Transverse colon (tissue), 4 donors: ENCODE results near the gene ENKUR. TPM values are rescaled to one million over a fixed set of nuclear protein-coding genes. Genes with fewer than 3 reads are reported as not detected.

Source experiments
- DNase-seq: peaks from one replicate; pipeline ENCODE4 v3.0.0-alpha.2; 2019
- H3K27ac ChIP-seq, 4 donors: fragments of 200-600 bp; sonication (generic); 2 replicates each; pipeline ENCODE4 v1.5.1; 2016 to 2018; ENCODE audit warnings: inconsistent platforms in 4 of 4
- H3K27me3 ChIP-seq: fragments of 200-600 bp; sonication (generic); 2 replicates; pipeline ENCODE4 v1.5.1; 2017; ENCODE audit warnings: inconsistent platforms
- H3K36me3 ChIP-seq, 4 donors: fragments of 200-600 bp; sonication (generic); 2 replicates each; pipeline ENCODE4 v1.5.1; 2017 to 2019; ENCODE audit warnings: inconsistent platforms in 4 of 4
- H3K4me1 ChIP-seq, 4 donors: fragments of 200-600 bp; sonication (generic); 2 replicates each; pipeline ENCODE4 v1.5.1; 2017 to 2020; ENCODE audit warnings: inconsistent platforms in 4 of 4
- H3K4me3 ChIP-seq, 4 donors: fragments of 200-600 bp; sonication (generic); 1 replicate in 1 of 4; 2 replicates in 3 of 4; pipeline versions ENCODE4 v1.5.1 to v1.6.1; 2017 to 2019; ENCODE audit warnings: inconsistent platforms in 4 of 4
- H3K9me3 ChIP-seq, 2 donors: fragments of 200-600 bp; sonication (generic); 2 replicates each; pipeline ENCODE4 v1.5.1; 2017 to 2019; ENCODE audit warnings: inconsistent platforms in 2 of 2
- CTCF ChIP-seq, 5 experiments: fragments of 200-600 bp in 3 of 5; fragments of 450-650 bp in 2 of 5; sonication (generic) in 3 of 5; IDR thresholded peaks; 1 replicate in 2 of 5; 2 replicates in 3 of 5; pipeline ENCODE4 v1.5.1; 2016 to 2017; ENCODE audit warnings: antibody characterized with exemption in 5 of 5, inconsistent platforms in 3 of 5, mild to moderate bottlenecking in 2 of 5, moderate library complexity in 1 of 5
- EP300 ChIP-seq: sonication (generic); formaldehyde crosslinking; IDR thresholded peaks from one replicate; pipeline ENCODE4 v1.6.1; 2017; ENCODE audit warnings: antibody characterized with exemption, low read depth
- POLR2A ChIP-seq: fragments of 450-650 bp; IDR thresholded peaks from one replicate; pipeline ENCODE4 v1.6.1; 2016; ENCODE audit warnings: antibody characterized with exemption, mild to moderate bottlenecking, moderate library complexity
- POLR2AphosphoS5 ChIP-seq, 3 donors: sonication (generic); formaldehyde crosslinking; IDR thresholded peaks; one replicate each; pipeline ENCODE4 v1.6.1; 2016; ENCODE audit warnings: antibody characterized with exemption in 3 of 3
- WGBS, 2 donors: methylation state at CpG; one replicate each; pipeline ENCODE4 v1.1.5; 2018; ENCODE audit warnings: low coverage in 1 of 2; 5-methylcytosine and 5-hydroxymethylcytosine counted together
- in situ Hi-C, 4 donors: fragments of 200-750 bp; cut with MboI; loops; one replicate each; pipeline versions ENCODE4 v1.15.0 to v1.15.1; 2017; ENCODE audit warnings: low sequenced_read_pairs in 3 of 4, low pct_ligation_motif_present in 1 of 4, low pct_unique_long_range_greater_than_20kb in 1 of 4
- intact Hi-C: fragments of 100-400 bp; cut with DNase I; formaldehyde crosslinking; loops from one replicate; pipeline ENCODE4 v1.15.1; 2023; ENCODE audit warnings: low total_unique reads
- total RNA-seq, 4 donors: library from RNA; depleted of rRNA; stranded (reverse); fragments of >200 nt; gene quantifications; one replicate each; pipeline ENCODE4 v1.1.0, GENCODE V29; 2016

Gene ENKUR
- total RNA-seq, 4 donors from 2014 or later: 1.1 TPM; not detected in 3

GRCh38 chr10:25048450-25048849, 32.5 kb upstream of the ENKUR start:
- no peak for TF ChIP-seq EP300
- intact Hi-C loops (no loop called here), in situ Hi-C loops (no loop called here)
- peaks cover 0 to 20% (median 8%) of the 10 kb centered on the region in 4 donors for H3K4me1 ChIP-seq
- H3K36me3 ChIP-seq: no peaks in the 10 kb centered on the region
- no peaks in the 10 kb centered on the region for H3K9me3 ChIP-seq
- H3K27ac ChIP-seq: peak overlapping the region in 1 of 4 donors; percentile 22
- DNase-seq: peak; percentile 42
- no peak overlapping the region for H3K4me3 ChIP-seq
- 61 to 80% methylated on average over 4 to 5 of the region's 5 CpGs for WGBS, 2 donors
- no peaks in the 10 kb centered on the region for H3K27me3 ChIP-seq

DNA sequence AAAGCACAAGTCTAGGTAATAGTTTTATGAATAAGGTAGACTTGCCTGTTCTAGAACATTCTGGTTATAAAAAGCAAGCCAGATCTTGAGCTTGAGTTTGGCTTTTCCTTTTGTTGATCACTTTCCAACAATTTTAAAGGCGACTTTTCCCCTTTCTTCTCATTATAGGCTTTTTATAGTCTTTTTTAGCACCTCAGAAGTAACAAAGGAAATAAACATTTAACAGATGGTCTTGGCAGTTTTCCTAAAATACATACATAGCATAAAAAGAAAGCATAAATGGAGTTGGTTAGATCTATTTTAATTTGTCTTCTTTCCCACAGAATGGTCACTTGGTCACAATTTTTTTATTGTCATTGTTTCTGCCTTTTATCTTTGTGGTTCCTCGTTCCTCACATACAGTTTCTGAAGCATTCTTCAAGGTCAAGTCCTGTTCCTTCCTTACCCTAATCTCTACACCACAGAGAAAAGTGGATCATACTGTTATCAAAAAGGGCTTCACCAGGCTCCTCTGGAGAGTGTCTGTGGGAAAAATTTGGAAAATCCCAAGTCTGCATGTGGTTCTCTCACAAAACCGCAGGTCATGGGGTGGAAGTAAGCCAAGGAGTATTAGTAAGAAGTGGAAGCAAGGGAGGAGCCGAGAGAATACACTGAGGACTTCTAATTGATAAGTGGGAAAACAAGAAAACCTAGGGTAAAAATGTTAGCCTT, 31.8 kb upstream of the ENKUR start:
- H3K4me1 ChIP-seq: peaks cover 0 to 20% (median 8%) of the 10 kb centered on the region in 4 donors
- TF ChIP-seq EP300 (no peak), POLR2AphosphoS5 (IDR thresholded peaks at IDR 0.05) (no peak), POLR2A (no peak), CTCF (IDR thresholded peaks at IDR 0.05) (no peak)
- H3K4me3 ChIP-seq: no peak overlapping the region
- no peak overlapping the region for H3K27ac ChIP-seq
- no peak for DNase-seq
- 25 to 41% methylated on average over 3 to 4 of the region's 4 CpGs for WGBS, 2 donors
- intact Hi-C loops (no loop called here), in situ Hi-C loops (no loop called here)
- H3K27me3 ChIP-seq: no peaks in the 10 kb centered on the region
- H3K36me3 ChIP-seq: no peaks in the 10 kb centered on the region
- no peaks in the 10 kb centered on the region for H3K9me3 ChIP-seq

DNA sequence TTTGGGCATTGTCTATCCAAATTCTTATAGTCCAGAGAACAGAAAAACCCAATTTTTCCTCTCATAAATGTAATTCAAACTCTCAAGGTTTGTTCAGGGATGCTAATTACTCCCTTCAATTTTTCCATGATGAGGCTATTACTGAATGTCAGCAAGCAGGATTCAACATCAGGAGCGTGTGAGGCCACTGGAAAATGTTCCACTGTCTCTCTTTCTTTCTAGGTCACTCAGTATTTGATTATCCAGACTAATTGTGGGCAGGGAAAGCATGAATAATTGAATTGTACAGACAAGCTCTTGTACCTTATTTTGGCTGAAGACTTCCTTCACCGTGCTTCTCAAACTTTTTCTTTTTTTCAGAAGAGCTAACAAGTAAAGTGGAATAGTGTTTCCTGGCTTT, 31.1 kb upstream of the ENKUR start:
- Histone ChIP-seq H3K4me3 (no peak overlapping the region), H3K4me1 (peaks cover 0 to 20% (median 8%) of the 10 kb centered on the region in 4 donors), H3K36me3 (no peaks in the 10 kb centered on the region), H3K27me3 (no peaks in the 10 kb centered on the region), H3K27ac (no peak overlapping the region), H3K9me3 (no peaks in the 10 kb centered on the region)
- no peak for DNase-seq
- TF ChIP-seq POLR2AphosphoS5 (IDR thresholded peaks at IDR 0.05) (no peak), CTCF (IDR thresholded peaks at IDR 0.05) (no peak), POLR2A (no peak), EP300 (no peak)
- in situ Hi-C loops (no loop called here), intact Hi-C loops (no loop called here)
- WGBS, 2 donors: 59 to 73% methylated on average over 2 of the region's 2 CpGs

- TF ChIP-seq CTCF (IDR thresholded peaks at IDR 0.05): no peak
- no peak for TF ChIP-seq EP300
- TF ChIP-seq POLR2AphosphoS5 (IDR thresholded peaks at IDR 0.05): no peak
- TF ChIP-seq POLR2A: no peak
- Histone ChIP-seq H3K27ac (no peak overlapping the region), H3K27me3 (no peaks in the 10 kb centered on the region), H3K36me3 (no peaks in the 10 kb centered on the region), H3K4me3 (no peak overlapping the region), H3K4me1 (peaks cover 0 to 20% (median 8%) of the 10 kb centered on the region in 4 donors), H3K9me3 (no peaks in the 10 kb centered on the region)
- DNase-seq: no peak
- intact Hi-C loops: no loop called here
- in situ Hi-C loops: no loop called here
- 86 to 100% methylated on average over 1 of the region's 1 CpG for WGBS, 2 donors
Measured at GRCh38 chr10:25046641-25047040, 30.7 kb upstream of the ENKUR start.

DNA sequence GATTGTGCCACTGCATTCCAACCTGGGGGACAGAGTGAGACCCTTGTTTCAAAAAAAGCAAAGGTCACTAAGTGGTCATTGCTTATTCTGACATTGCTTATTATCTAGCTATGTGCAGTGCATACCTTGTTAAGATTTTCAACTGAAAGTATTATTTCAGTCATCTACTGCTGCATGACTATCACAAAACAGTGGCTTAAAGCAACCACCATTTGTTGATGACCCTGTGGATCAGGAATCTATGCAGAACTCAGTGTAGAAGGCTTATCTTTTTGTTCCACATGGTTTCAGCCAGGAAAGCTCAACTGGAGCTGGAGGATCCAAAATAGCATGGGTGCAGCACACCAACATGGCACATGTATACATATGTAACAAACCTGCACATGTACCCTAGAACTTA, 23.6 kb upstream of the ENKUR start:
- intact Hi-C loops (no loop called here), in situ Hi-C loops (no loop called here)
- Histone ChIP-seq H3K36me3 (no peaks in the 10 kb centered on the region), H3K27me3 (no peaks in the 10 kb centered on the region), H3K27ac (no peak overlapping the region), H3K4me3 (no peak overlapping the region), H3K9me3 (no peaks in the 10 kb centered on the region), H3K4me1 (no peaks in the 10 kb centered on the region)
- no peak for DNase-seq
- TF ChIP-seq POLR2A: no peak
- no peak for TF ChIP-seq EP300
- no peak for TF ChIP-seq POLR2AphosphoS5 (IDR thresholded peaks at IDR 0.05)
- TF ChIP-seq CTCF (IDR thresholded peaks at IDR 0.05): no peak
